BJ (cell line): ENCODE measurements around the gene COPA. TPM values are rescaled to one million over a fixed set of nuclear protein-coding genes. Genes with fewer than 3 reads are reported as not detected.
"Not testable (repeated sequence)": the region's sequence is repeated elsewhere in the genome, so short reads cannot be mapped to it uniquely, and the experiment has no call there.

Source experiments
- CTCF ChIA-PET: fragments of 350-600 bp; formaldehyde crosslinking; extraction: SDS; loops from one replicate; lab custom pipeline; 2021; ENCODE audit warnings: antibody characterized with exemption, inconsistent platforms; lab: Yijun Ruan, JAX
- POLR2A ChIA-PET: fragments of 300-600 bp; sonication (Branson Sonifier 250); formaldehyde crosslinking; extraction: SDS; loops from one replicate; lab custom pipeline; 2021; ENCODE audit warnings: antibody characterized with exemption; lab: Charles Lee
- DNase-seq: peaks from one replicate; pipeline ENCODE4 v3.0.0-alpha.2; 2011; ENCODE audit warnings: low read depth
- H3K27me3 ChIP-seq: 2 replicates; pipeline ENCODE4 v1.6.0; 2011; ENCODE audit warnings: low read length; ENCODE audit not compliant: control insufficient read depth, insufficient read depth
- H3K36me3 ChIP-seq: 2 replicates; pipeline ENCODE4 v1.5.1; 2011; ENCODE audit warnings: low read length; ENCODE audit not compliant: control insufficient read depth, insufficient read depth
- H3K4me3 ChIP-seq: 2 replicates; pipeline ENCODE4 v1.5.1; 2011; ENCODE audit warnings: low read depth, mild to moderate bottlenecking, control low read depth, low read length
- polyA plus RNA-seq: library from polyadenylated mRNA; depleted of rRNA; stranded (reverse); fragments of >200 nt; gene quantifications from 2 replicates; pipeline ENCODE4 v1.2.3, GENCODE V29; 2011
- TF ChIP-seq, protein P1 (sequence below): IDR thresholded peaks from 2 replicates; pipeline ENCODE4 v1.5.1; 2011; ENCODE audit warnings: low read depth, mild to moderate bottlenecking, control low read depth, inconsistent platforms, low read length, moderate library complexity; ENCODE audit not compliant: insufficient read depth

Gene COPA
- polyA plus RNA-seq, 1 experiment = 267 TPM

DNA sequence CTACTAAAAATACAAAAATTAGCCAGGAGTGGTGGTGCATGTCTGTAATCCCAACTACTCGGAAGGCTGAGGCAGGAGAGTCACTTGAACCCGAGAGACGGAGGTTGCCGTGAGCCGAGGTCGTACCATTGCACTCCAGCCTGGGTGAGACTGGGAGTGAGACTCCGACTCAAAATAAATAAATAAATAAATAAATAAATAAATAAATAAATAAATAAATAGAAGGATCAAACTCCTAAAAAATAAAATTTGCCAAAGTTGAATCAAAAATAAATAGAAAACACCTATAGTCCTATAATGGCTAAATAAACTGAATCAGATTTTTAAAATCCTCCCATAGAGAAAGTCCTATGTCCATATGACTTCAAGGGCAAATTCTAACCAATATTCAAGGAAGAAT, 42.9 kb downstream of the COPA start:
- Histone ChIP-seq H3K36me3 (peaks cover 30% of the 10 kb centered on the region), H3K27me3 (no peaks in the 10 kb centered on the region), H3K4me3 (no peak overlapping the region)
- TF ChIP-seq, protein P1, sequence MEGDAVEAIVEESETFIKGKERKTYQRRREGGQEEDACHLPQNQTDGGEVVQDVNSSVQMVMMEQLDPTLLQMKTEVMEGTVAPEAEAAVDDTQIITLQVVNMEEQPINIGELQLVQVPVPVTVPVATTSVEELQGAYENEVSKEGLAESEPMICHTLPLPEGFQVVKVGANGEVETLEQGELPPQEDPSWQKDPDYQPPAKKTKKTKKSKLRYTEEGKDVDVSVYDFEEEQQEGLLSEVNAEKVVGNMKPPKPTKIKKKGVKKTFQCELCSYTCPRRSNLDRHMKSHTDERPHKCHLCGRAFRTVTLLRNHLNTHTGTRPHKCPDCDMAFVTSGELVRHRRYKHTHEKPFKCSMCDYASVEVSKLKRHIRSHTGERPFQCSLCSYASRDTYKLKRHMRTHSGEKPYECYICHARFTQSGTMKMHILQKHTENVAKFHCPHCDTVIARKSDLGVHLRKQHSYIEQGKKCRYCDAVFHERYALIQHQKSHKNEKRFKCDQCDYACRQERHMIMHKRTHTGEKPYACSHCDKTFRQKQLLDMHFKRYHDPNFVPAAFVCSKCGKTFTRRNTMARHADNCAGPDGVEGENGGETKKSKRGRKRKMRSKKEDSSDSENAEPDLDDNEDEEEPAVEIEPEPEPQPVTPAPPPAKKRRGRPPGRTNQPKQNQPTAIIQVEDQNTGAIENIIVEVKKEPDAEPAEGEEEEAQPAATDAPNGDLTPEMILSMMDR = no peak
- ChIA-PET CTCF (interaction anchor here (4.8 kb wide), 1 partner anchor 9 kb away, joined by 36 read pairs; no protein-coding TSS in a partner anchor), POLR2A (no interaction called here)
- no peak for DNase-seq

DNA sequence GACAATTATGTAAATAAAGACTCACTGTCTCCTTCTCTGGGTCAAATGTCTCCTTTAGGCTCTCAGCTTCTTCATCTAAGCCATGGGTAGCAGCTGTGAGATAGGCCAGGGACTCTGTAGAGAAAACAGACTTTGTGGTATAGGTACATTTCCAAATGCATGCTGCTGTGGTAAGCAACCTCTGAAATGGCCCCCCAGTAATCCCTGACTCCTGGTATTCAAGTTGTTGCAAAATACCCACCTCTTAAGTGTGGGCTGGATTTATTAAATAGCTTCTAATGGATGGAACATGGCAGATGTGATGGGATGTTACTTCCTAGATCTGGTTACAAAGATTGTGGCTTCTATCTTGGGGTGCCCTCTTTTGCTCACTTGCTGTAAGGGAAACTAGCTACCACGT, 47.0 kb downstream of the COPA start:
- ChIA-PET POLR2A (no interaction called here), CTCF (interaction anchor here (0.6 to 1.3 kb wide), 3 partner anchors 34 to 211 kb away, joined by 3 to 4 read pairs (median 3); no protein-coding TSS in a partner anchor)
- DNase-seq = no peak

DNA sequence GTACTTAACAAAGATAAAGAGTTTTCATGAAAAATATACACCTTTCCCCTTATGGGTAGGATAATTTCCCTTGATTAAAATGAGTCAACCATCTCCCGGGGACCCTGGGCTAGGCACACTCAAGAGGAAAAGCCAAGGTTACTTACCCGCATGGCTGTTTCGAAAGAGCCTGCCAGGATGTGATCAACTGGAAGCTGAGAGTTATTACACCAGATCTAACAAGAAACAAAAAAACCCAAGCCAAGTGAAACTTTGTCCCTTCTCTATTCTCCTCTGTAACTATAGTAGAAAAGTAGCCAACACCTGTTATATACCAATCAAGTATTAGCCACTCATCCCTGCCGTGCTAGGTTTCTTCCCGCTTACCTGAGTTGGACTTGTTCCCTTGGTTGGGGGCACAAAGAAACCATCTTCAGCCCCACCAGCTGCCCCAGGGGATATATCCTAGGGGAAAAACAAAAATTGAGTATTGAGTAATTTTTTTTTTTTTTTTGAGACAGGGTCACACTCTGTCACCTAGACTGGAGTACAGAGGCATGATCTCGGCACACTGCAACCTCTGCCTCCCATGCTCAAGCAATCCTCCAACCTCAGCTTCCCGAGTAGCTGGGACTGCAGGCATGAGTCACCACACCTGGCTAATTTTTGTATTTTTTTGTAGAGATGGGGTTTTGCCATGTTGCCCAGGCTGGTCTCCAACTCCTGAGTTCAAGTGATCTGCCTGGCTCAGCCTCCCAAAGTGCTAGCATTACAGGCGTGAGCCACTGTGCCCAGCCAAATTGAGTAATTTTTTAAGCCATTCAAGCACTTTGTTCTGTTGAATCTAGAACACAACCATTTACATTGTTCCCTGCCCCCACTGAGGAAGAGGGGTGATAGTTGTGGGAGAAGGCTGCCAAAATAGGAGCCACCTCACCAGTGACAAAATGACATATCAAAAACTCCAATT, 49.8 kb downstream of the COPA start:
- Histone ChIP-seq H3K27me3 (no peaks in the 10 kb centered on the region), H3K36me3 (peaks cover 57% of the 10 kb centered on the region), H3K4me3 (no peak overlapping the region)
- CTCF ChIA-PET = interaction anchor here (0.9 to 3.6 kb wide), 16 partner anchors 9 to 246 kb away, joined by 3 to 53 read pairs (median 12); partner anchors contain the start of gene CASQ1
- no peak for DNase-seq
- TF ChIP-seq, protein P1 = no peak
- POLR2A ChIA-PET = no interaction called here

More for the DNA sequence above, 47.0 kb downstream of the COPA start:
- TF ChIP-seq, protein P1 = no peak
- peaks cover 52% of the 10 kb centered on the region for H3K36me3 ChIP-seq
- no peak overlapping the region for H3K4me3 ChIP-seq
- no peaks in the 10 kb centered on the region for H3K27me3 ChIP-seq

DNA sequence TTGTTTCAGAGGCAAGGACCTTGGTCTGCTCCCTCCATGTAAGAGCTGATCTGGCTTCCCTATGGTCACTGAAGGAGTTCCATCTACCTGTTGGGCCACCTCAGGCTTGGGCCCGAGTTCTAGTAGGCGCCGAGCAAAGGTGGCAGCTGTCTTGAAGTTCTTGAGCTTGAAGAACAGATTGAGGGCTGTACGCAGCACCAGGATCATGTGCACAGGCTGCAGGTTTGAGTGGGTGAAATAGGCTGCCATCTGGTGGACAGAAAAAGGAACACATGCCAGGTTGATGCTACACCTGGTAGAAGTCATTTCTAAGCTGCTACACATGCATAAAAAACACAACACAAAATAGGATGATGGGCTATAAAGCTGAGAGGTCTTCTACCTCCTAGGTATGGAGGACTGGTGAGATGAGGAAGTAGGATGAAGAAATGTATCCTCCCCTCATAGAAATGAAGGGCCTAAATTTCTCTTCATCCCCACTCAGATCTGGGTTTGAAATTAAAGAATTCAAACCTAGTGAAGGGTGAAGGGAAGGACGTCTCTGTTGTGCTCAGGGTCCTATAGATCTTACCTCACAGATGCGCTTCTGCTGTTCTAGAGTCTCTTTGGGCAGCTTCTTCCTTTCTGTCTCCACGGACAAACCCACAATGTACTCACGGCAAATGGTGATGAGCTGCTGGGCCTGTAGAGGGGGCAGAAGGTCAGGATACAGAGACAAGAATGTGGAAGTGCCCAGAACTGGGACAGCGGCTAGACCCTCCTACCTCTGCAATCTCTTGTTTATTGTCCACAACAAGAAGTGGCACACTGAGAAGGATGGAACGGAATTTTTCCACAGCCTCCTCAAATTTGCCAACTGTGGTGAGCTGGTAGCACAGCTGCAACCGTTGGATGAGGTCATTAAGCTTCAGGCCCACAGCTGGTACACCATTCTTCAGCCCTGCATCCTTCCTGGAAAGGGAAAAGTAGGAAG, 51.5 kb downstream of the COPA start:
- Histone ChIP-seq H3K4me3 (no peak overlapping the region), H3K36me3 (peaks cover 50% of the 10 kb centered on the region), H3K27me3 (no peaks in the 10 kb centered on the region)
- TF ChIP-seq, protein P1 = peak; percentile 80
- ChIA-PET CTCF (interaction anchor here (0.6 to 3.6 kb wide), 48 partner anchors 11 to 207 kb away, joined by 3 to 53 read pairs (median 4); partner anchors contain the start of genes CASQ1 and IGSF8), POLR2A (no interaction called here)
- no peak for DNase-seq

DNA sequence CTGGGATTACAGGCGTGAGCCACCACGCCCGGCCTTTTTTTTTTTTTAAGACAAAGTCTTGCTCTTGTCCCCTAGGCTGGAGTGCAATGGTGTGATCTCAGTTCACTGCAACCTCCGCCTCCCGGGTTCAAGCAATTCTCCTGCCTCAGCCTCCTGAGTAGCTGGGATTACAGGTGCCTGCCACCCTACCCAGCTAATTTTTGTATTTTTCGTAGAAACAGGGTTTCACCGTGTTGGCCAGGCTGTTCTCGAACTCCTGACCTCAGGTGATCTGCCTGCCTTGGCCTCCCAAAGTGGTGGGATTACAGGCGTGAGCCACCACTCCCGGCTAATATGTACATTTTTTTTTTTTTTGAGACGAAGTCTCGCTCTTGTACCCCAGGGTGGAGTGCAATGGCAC, 55.3 kb downstream of the COPA start:
- H3K36me3 ChIP-seq = peaks cover 26% of the 10 kb centered on the region
- H3K27me3 ChIP-seq, POLR2A ChIA-PET, DNase-seq, H3K4me3 ChIP-seq: not testable (repeated sequence)
- CTCF ChIA-PET = interaction anchor here (0.7 to 3.0 kb wide), 3 partner anchors 95 to 202 kb away, joined by 3 to 10 read pairs (median 3); no protein-coding TSS in a partner anchor
